ENCODE measurements around the gene STK32B. TPM values are rescaled to one million over a fixed set of nuclear protein-coding genes. Genes with fewer than 3 reads are reported as not detected.

Gene STK32B
- total RNA-seq, 1 donor from 2014 or later, result not detected

DNA sequence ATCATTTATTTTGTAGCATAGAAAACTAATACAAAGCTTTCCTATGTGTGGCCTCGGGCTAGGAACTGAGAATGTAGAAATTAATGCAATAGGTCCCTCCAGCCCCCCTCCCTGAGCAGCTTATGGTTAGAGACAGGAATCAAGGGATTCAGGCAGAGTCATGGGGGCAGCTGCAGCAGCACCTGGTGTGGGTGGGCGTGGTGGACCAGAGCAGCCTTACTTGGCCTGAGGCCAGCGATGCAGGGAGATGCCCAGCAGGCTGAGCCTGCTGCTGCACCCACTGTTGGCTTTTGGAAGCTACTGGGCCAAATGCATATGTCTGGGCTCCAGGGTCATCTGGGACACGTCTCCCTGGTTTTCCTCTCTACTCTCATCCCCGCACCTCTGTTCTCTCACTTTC lies 74.0 kb downstream of the STK32B start:
- intact Hi-C loops (cut with micrococcal nuclease), result no loop called here
- H3K4me1 Mint-ChIP-seq, result no peaks in the 10 kb centered on the region
- CTCF ChIA-PET, result no interaction called here
- H3K36me3 Mint-ChIP-seq (ENCODE audit: low read depth), result no peaks in the 10 kb centered on the region
- H3K4me3 Mint-ChIP-seq, result no peak overlapping the region
- TF ChIP-seq, protein P1, sequence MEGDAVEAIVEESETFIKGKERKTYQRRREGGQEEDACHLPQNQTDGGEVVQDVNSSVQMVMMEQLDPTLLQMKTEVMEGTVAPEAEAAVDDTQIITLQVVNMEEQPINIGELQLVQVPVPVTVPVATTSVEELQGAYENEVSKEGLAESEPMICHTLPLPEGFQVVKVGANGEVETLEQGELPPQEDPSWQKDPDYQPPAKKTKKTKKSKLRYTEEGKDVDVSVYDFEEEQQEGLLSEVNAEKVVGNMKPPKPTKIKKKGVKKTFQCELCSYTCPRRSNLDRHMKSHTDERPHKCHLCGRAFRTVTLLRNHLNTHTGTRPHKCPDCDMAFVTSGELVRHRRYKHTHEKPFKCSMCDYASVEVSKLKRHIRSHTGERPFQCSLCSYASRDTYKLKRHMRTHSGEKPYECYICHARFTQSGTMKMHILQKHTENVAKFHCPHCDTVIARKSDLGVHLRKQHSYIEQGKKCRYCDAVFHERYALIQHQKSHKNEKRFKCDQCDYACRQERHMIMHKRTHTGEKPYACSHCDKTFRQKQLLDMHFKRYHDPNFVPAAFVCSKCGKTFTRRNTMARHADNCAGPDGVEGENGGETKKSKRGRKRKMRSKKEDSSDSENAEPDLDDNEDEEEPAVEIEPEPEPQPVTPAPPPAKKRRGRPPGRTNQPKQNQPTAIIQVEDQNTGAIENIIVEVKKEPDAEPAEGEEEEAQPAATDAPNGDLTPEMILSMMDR (IDR thresholded peaks at IDR 0.05), result no peak
- POLR2A ChIA-PET, result no interaction called here
- H3K27ac Mint-ChIP-seq, result no peak overlapping the region
- ATAC-seq (ENCODE audit: low read depth) (no peak), DNase-seq (no peak)
- no peaks in the 10 kb centered on the region for H3K9me3 Mint-ChIP-seq
- no peaks in the 10 kb centered on the region for H3K27me3 Mint-ChIP-seq

DNA sequence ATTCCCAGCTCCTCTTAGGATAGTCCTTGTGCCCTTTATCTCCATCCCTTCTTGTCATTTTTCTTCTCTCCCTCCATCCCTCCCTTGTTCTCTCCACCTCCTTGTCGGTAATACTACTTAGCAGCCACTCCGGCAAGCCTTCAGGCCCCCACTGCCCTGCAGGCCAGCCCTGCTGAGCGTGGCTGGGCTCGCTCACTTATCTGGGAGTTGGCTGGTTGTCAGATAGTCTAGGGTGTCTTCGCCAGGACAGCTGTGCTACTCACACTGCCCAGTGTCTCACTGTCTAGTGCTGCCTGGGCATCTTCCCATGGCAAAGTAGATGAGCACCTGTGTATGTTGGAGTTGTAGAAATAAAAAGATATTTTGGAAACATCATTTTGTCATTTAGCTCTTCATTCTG lies 75.0 kb downstream of the STK32B start:
- no peaks in the 10 kb centered on the region for H3K9me3 Mint-ChIP-seq
- H3K27ac Mint-ChIP-seq, result no peak overlapping the region
- H3K27me3 Mint-ChIP-seq, result no peaks in the 10 kb centered on the region
- TF ChIP-seq, protein P1 (IDR thresholded peaks at IDR 0.05), result no peak
- ATAC-seq (ENCODE audit: low read depth) (no peak), DNase-seq (no peak)
- no peaks in the 10 kb centered on the region for H3K4me1 Mint-ChIP-seq
- intact Hi-C loops (cut with micrococcal nuclease), result no loop called here
- ChIA-PET POLR2A (no interaction called here), CTCF (no interaction called here)
- H3K36me3 Mint-ChIP-seq (ENCODE audit: low read depth), result no peaks in the 10 kb centered on the region
- H3K4me3 Mint-ChIP-seq, result no peak overlapping the region

- no peak overlapping the region for H3K4me3 Mint-ChIP-seq
- no peak for DNase-seq
- ChIA-PET CTCF (no interaction called here), POLR2A (no interaction called here)
- TF ChIP-seq, protein P1 (IDR thresholded peaks at IDR 0.05), result no peak
- intact Hi-C loops (cut with micrococcal nuclease), result no loop called here
- H3K27me3 Mint-ChIP-seq, result no peaks in the 10 kb centered on the region
- no peak overlapping the region for H3K27ac Mint-ChIP-seq
- ATAC-seq (ENCODE audit: low read depth), result no peak
- no peaks in the 10 kb centered on the region for H3K4me1 Mint-ChIP-seq
- H3K36me3 Mint-ChIP-seq (ENCODE audit: low read depth), result no peaks in the 10 kb centered on the region
- H3K9me3 Mint-ChIP-seq, result peaks cover 3% of the 10 kb centered on the region
These were observed 75.6 kb downstream of the STK32B start for GRCh38 chr4:5126857-5127256.

DNA sequence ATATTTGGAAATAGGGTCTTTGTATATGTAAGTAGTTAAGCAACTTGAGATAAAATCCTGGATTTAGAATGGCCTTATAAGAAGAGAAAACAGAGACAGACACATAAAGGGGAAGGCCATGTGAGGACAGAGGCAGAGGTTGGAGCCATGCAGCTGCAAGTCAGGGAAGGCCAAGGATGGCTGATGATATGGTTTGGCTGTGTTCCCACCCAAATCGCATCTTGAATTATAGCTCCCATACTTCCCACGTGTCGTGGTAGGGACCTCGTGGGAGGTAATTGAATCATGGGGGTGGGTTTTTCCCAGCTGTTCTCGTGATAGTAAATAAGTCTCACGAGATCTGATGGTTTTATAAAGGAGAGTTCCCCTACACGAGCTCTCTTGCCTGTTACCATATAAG lies 76.3 kb downstream of the STK32B start:
- ATAC-seq (ENCODE audit: low read depth), result no peak
- ChIA-PET POLR2A (no interaction called here), CTCF (no interaction called here)
- Mint-ChIP-seq H3K27me3 (no peaks in the 10 kb centered on the region), H3K27ac (no peak overlapping the region), H3K9me3 (peaks cover 3% of the 10 kb centered on the region), H3K4me1 (no peaks in the 10 kb centered on the region), H3K36me3 (ENCODE audit: low read depth) (no peaks in the 10 kb centered on the region), H3K4me3 (no peak overlapping the region)
- TF ChIP-seq, protein P1 (IDR thresholded peaks at IDR 0.05), result no peak
- intact Hi-C loops (cut with micrococcal nuclease), result no loop called here
- no peak for DNase-seq

DNA sequence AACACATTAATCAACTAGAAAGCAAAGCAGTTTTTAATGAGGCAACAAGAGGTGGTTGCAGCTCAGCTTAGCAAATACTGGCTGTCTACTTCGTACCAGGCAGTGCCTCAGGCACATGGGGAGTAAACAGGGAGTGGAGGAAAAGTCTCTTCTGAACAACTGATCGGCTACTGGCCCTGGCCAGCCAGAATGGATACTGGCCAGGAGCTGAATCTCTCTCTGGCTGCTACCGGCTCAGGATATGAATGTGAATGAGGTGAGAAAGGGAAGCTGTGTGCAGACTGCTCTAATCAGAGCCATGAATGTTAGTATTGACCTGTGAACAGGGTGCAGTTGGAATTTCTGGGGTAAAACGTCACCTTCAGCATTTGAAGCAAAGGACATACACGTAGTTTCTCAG lies 77.3 kb downstream of the STK32B start:
- ATAC-seq (ENCODE audit: low read depth), result no peak
- no peak for DNase-seq
- TF ChIP-seq, protein P1 (IDR thresholded peaks at IDR 0.05), result no peak
- no peaks in the 10 kb centered on the region for H3K27me3 Mint-ChIP-seq
- intact Hi-C loops (cut with micrococcal nuclease), result no loop called here
- no peaks in the 10 kb centered on the region for H3K36me3 Mint-ChIP-seq (ENCODE audit: low read depth)
- POLR2A ChIA-PET, result no interaction called here
- H3K9me3 Mint-ChIP-seq, result peaks cover 3% of the 10 kb centered on the region
- CTCF ChIA-PET, result interaction anchor here (1.5 kb wide), 1 partner anchor 9 kb away, joined by 3 read pairs; no protein-coding TSS in a partner anchor
- H3K4me1 Mint-ChIP-seq, result no peaks in the 10 kb centered on the region
- no peak overlapping the region for H3K4me3 Mint-ChIP-seq
- no peak overlapping the region for H3K27ac Mint-ChIP-seq

Measured in activated B cell treated with CpG ODN at 0.5 μM for 24 hours (primary cell).